Urinary bladder (tissue), 4 donors: ENCODE results near the gene TEAD4. TPM values are rescaled to one million over a fixed set of nuclear protein-coding genes. Genes with fewer than 3 reads are reported as not detected.

Experiments used
- DNase-seq: peaks from one replicate; pipeline ENCODE4 v3.0.0-alpha.2; 2015; ENCODE audit errors: extremely low spot score
- H3K27ac ChIP-seq: one replicate; pipeline ENCODE4 v1.5.1; 2013; ENCODE audit warnings: low read depth, mild to moderate bottlenecking, moderate library complexity
- H3K36me3 ChIP-seq: one replicate; pipeline ENCODE4 v1.6.1; 2013; ENCODE audit warnings: mild to moderate bottlenecking, moderate library complexity; ENCODE audit not compliant: insufficient read depth
- H3K4me1 ChIP-seq: one replicate; pipeline ENCODE4 v1.6.1; 2013; ENCODE audit warnings: mild to moderate bottlenecking, moderate library complexity; ENCODE audit not compliant: insufficient read depth
- H3K4me3 ChIP-seq: one replicate; pipeline ENCODE4 v1.5.1; 2013; ENCODE audit warnings: low read depth, low read length
- WGBS: extraction: QIAGEN DNeasy Blood & Tissue Kit; methylation state at CpG from one replicate; pipeline ENCODE4 v1.1.7; 2013; 5-methylcytosine and 5-hydroxymethylcytosine counted together
- polyA plus RNA-seq: library from polyadenylated mRNA; stranded (reverse); fragments of 200-250 nt; gene quantifications from one replicate; pipeline ENCODE4 v1.2.3, GENCODE V29; 2013
- total RNA-seq: library from RNA; depleted of rRNA; stranded (reverse); fragments of >200 nt; gene quantifications from one replicate; pipeline ENCODE4 v1.2.3, GENCODE V29; 2014
- donor health status: healthy with polysubstance abuse.
- donor health status: healthy.

Gene TEAD4
- total and polyA plus RNA-seq, 2 donors = 3.7 to 16.3 TPM

- DNase-seq = no peak
- 83% methylated on average over 23 of the region's 23 CpGs for WGBS
- H3K4me3 ChIP-seq = no peak overlapping the region
Observed at GRCh38 chr12:2999265-2999841, 40.2 kb downstream of the TEAD4 start.

GRCh38 chr12:3000548-3001275 is 41.5 kb downstream of the TEAD4 start:
- Histone ChIP-seq H3K27ac (no peak overlapping the region), H3K4me1 (no peaks in the 10 kb centered on the region), H3K36me3 (no peaks in the 10 kb centered on the region), H3K4me3 (no peak overlapping the region)
- 68% methylated on average over 13 of the region's 13 CpGs for WGBS
- DNase-seq = no peak

More at GRCh38 chr12:2999265-2999841, 40.2 kb downstream of the TEAD4 start:
- H3K4me1 ChIP-seq = no peaks in the 10 kb centered on the region
- peaks cover 1% of the 10 kb centered on the region for H3K36me3 ChIP-seq
- H3K27ac ChIP-seq = no peak overlapping the region

- no peak for DNase-seq
- Histone ChIP-seq H3K27ac (no peak overlapping the region), H3K4me1 (no peaks in the 10 kb centered on the region), H3K4me3 (no peak overlapping the region), H3K36me3 (no peaks in the 10 kb centered on the region)
- WGBS = 84% methylated on average over 5 of the region's 5 CpGs
Observed at GRCh38 chr12:3002646-3003045, 43.4 kb downstream of the TEAD4 start.

- Histone ChIP-seq H3K4me1 (no peaks in the 10 kb centered on the region), H3K4me3 (no peak overlapping the region), H3K36me3 (no peaks in the 10 kb centered on the region), H3K27ac (no peak overlapping the region)
- no peak for DNase-seq
- WGBS = 86% methylated on average over 15 of the region's 15 CpGs
Observed at GRCh38 chr12:3003357-3003992, 44.3 kb downstream of the TEAD4 start.

GRCh38 chr12:3004655-3005565 is 45.7 kb downstream of the TEAD4 start:
- H3K36me3 ChIP-seq = no peaks in the 10 kb centered on the region
- H3K27ac ChIP-seq = no peak overlapping the region
- DNase-seq = no peak
- H3K4me3 ChIP-seq = no peak overlapping the region
- H3K4me1 ChIP-seq = no peaks in the 10 kb centered on the region
- 59% methylated on average over 15 of the region's 15 CpGs for WGBS

- Histone ChIP-seq H3K4me1 (no peaks in the 10 kb centered on the region), H3K4me3 (no peak overlapping the region), H3K36me3 (no peaks in the 10 kb centered on the region), H3K27ac (no peak overlapping the region)
- DNase-seq = no peak
- 95% methylated on average over 8 of the region's 8 CpGs for WGBS
Observed at GRCh38 chr12:3005736-3006135, 46.5 kb downstream of the TEAD4 start.

GRCh38 chr12:3009780-3010179 is 50.6 kb downstream of the TEAD4 start:
- Histone ChIP-seq H3K36me3 (no peaks in the 10 kb centered on the region), H3K4me1 (no peaks in the 10 kb centered on the region), H3K4me3 (no peak overlapping the region), H3K27ac (no peak overlapping the region)
- no peak for DNase-seq
- WGBS = 93% methylated on average over 14 of the region's 14 CpGs

- 86% methylated on average over 22 of the region's 22 CpGs for WGBS
- Histone ChIP-seq H3K4me1 (no peaks in the 10 kb centered on the region), H3K4me3 (no peak overlapping the region), H3K27ac (no peak overlapping the region), H3K36me3 (no peaks in the 10 kb centered on the region)
- no peak for DNase-seq
Observed at GRCh38 chr12:3010214-3010930, 51.2 kb downstream of the TEAD4 start.

- H3K36me3 ChIP-seq = no peaks in the 10 kb centered on the region
- no peaks in the 10 kb centered on the region for H3K4me1 ChIP-seq
- no peak for DNase-seq
- 91% methylated on average over 6 of the region's 6 CpGs for WGBS
- H3K27ac ChIP-seq = no peak overlapping the region
- H3K4me3 ChIP-seq = no peak overlapping the region
Observed at GRCh38 chr12:3012786-3013185, 53.6 kb downstream of the TEAD4 start.

- no peak overlapping the region for H3K4me3 ChIP-seq
- 47% methylated on average over 16 of the region's 16 CpGs for WGBS
- no peaks in the 10 kb centered on the region for H3K4me1 ChIP-seq
- H3K36me3 ChIP-seq = no peaks in the 10 kb centered on the region
- DNase-seq = no peak
- no peak overlapping the region for H3K27ac ChIP-seq
Observed at GRCh38 chr12:3014641-3015040, 55.4 kb downstream of the TEAD4 start.

- 97% methylated on average over 12 of the region's 12 CpGs for WGBS
- H3K36me3 ChIP-seq = no peaks in the 10 kb centered on the region
- H3K4me1 ChIP-seq = no peaks in the 10 kb centered on the region
- H3K4me3 ChIP-seq = no peak overlapping the region
- H3K27ac ChIP-seq = no peak overlapping the region
- DNase-seq = no peak
Observed at GRCh38 chr12:3015356-3015755, 56.2 kb downstream of the TEAD4 start.

GRCh38 chr12:3016191-3016590 is 57.0 kb downstream of the TEAD4 start:
- no peak overlapping the region for H3K4me3 ChIP-seq
- DNase-seq = no peak
- H3K4me1 ChIP-seq = no peaks in the 10 kb centered on the region
- 79% methylated on average over 8 of the region's 8 CpGs for WGBS
- H3K36me3 ChIP-seq = no peaks in the 10 kb centered on the region
- no peak overlapping the region for H3K27ac ChIP-seq

GRCh38 chr12:3017281-3017680 is 58.1 kb downstream of the TEAD4 start:
- DNase-seq = no peak
- Histone ChIP-seq H3K4me3 (no peak overlapping the region), H3K27ac (no peak overlapping the region), H3K4me1 (no peaks in the 10 kb centered on the region), H3K36me3 (no peaks in the 10 kb centered on the region)
- 94% methylated on average over 11 of the region's 11 CpGs for WGBS
